CD8-positive, alpha-beta memory T cell (primary cell): ENCODE data around the gene PRLHR. TPM values are rescaled to one million over a fixed set of nuclear protein-coding genes. Genes with fewer than 3 reads are reported as not detected.
A peak's percentile ranks its signal among the peaks of the same experiment; 100 is the strongest.

Experiments
- CTCF ChIA-PET: fragments of 350-600 bp; sonication (Branson Sonifier 250); formaldehyde crosslinking; loops from one replicate; lab custom pipeline; 2021; ENCODE audit warnings: antibody characterized with exemption; lab: Charles Lee
- POLR2A ChIA-PET: fragments of 350-600 bp; sonication (Branson Sonifier 250); formaldehyde crosslinking; loops from one replicate; lab custom pipeline; 2021; ENCODE audit warnings: antibody characterized with exemption; lab: Charles Lee
- DNase-seq, 5 donors: peaks; one replicate each; pipeline versions ENCODE4 v3.0.0 to v3.0.0-alpha.2; 2020 to 2022; ENCODE audit warnings: mixed read lengths in 1 of 5
- H3K27ac ChIP-seq: one replicate; pipeline ENCODE4 v1.7.0; 2013; ENCODE audit warnings: low read depth, mild to moderate bottlenecking, low read length, moderate library complexity
- H3K27me3 ChIP-seq: 2 replicates; pipeline ENCODE4 v1.7.0; 2013; ENCODE audit warnings: low read length, mild to moderate bottlenecking; ENCODE audit not compliant: insufficient read depth, poor library complexity, severe bottlenecking
- H3K36me3 ChIP-seq: 2 replicates; pipeline ENCODE4 v1.7.0; 2013; ENCODE audit warnings: mild to moderate bottlenecking, low read length, moderate library complexity; ENCODE audit not compliant: insufficient read depth
- H3K4me1 ChIP-seq: 2 replicates; pipeline ENCODE4 v1.7.0; 2013; ENCODE audit warnings: mild to moderate bottlenecking, low read length, moderate library complexity; ENCODE audit not compliant: insufficient read depth
- H3K4me3 ChIP-seq: 2 replicates; pipeline ENCODE4 v1.7.0; 2013; ENCODE audit warnings: mild to moderate bottlenecking, low read length
- H3K9me3 ChIP-seq: 2 replicates; pipeline ENCODE4 v1.7.0; 2013; ENCODE audit warnings: mild to moderate bottlenecking, low read length
- H3K27ac Mint-ChIP-seq, 8 donors: one replicate each; pipeline ENCODE4 v1.8.0; 2020 to 2021; ENCODE audit warnings: mixed read lengths in 8 of 8, mild to moderate bottlenecking in 6 of 8, inconsistent platforms in 3 of 8, moderate library complexity in 3 of 8
- H3K27me3 Mint-ChIP-seq, 2 donors: one replicate each; pipeline ENCODE4 v1.8.0; 2020 to 2021; ENCODE audit warnings: mixed read lengths in 2 of 2, mild to moderate bottlenecking in 1 of 2, moderate library complexity in 1 of 2
- H3K36me3 Mint-ChIP-seq, 3 donors: one replicate each; pipeline ENCODE4 v1.8.0; 2020 to 2021; ENCODE audit warnings: mixed read lengths in 3 of 3, inconsistent platforms in 1 of 3, mild to moderate bottlenecking in 1 of 3
- H3K4me1 Mint-ChIP-seq, 3 donors: one replicate each; pipeline ENCODE4 v1.8.0; 2020 to 2021; ENCODE audit warnings: mixed read lengths in 3 of 3, inconsistent platforms in 1 of 3, mild to moderate bottlenecking in 1 of 3
- H3K4me3 Mint-ChIP-seq, 7 donors: one replicate each; pipeline ENCODE4 v1.8.0; 2020 to 2021; ENCODE audit warnings: mixed read lengths in 7 of 7, mild to moderate bottlenecking in 6 of 7, moderate library complexity in 4 of 7, inconsistent platforms in 2 of 7
- H3K9me3 Mint-ChIP-seq, 5 donors: one replicate each; pipeline ENCODE4 v1.8.0; 2020 to 2022; ENCODE audit warnings: mixed read lengths in 5 of 5, mild to moderate bottlenecking in 3 of 5, moderate library complexity in 2 of 5, inconsistent platforms in 1 of 5
- polyA plus RNA-seq: library from polyadenylated mRNA; unstranded; fragments of 300-500 nt; fragmentation: Illumina TruSeq; gene quantifications from one replicate; pipeline ENCODE4 v1.2.3, GENCODE V29; 2021
- total RNA-seq, 2 experiments: library from RNA; stranded (reverse); gene quantifications; one replicate each; pipeline ENCODE4 v1.2.3, GENCODE V29; 2021

PRLHR gene
- total and polyA plus RNA-seq, 3 experiments from 2014 or later: not detected

DNA sequence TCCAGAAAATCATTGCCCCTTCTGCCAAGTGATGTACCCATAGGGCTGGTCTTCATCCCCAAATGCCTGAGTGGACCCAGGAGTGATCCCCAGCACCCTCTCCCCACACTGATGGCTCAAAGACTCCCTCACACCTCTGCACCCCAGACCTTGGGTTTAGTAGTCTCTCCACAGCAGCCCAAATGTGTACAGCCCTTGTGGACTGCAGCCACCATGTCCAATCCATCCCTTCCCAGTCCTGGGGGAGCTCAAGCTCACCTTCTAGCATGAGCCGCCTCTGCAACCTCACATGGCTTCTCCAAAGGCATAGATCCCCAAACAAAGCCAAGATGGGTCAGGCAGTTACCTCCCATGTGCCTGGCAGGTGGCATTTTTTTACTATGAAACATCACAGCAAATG, 50.1 kb downstream of the PRLHR start:
- no peaks in the 10 kb centered on the region for H3K36me3 ChIP-seq
- no peak overlapping the region for H3K4me3 Mint-ChIP-seq
- H3K4me3 ChIP-seq: no peak overlapping the region
- no peak overlapping the region for H3K27ac ChIP-seq
- no peaks in the 10 kb centered on the region for H3K36me3 Mint-ChIP-seq
- peaks cover 3% of the 10 kb centered on the region for H3K27me3 ChIP-seq
- DNase-seq: no peak
- CTCF ChIA-PET: interaction anchor here (1.8 kb wide), 1 partner anchor 23 kb away, joined by 5 read pairs; no protein-coding TSS in a partner anchor
- H3K4me1 ChIP-seq: no peaks in the 10 kb centered on the region
- H3K9me3 Mint-ChIP-seq: no peaks in the 10 kb centered on the region
- H3K27ac Mint-ChIP-seq: no peak overlapping the region
- POLR2A ChIA-PET: no interaction called here
- no peaks in the 10 kb centered on the region for H3K4me1 Mint-ChIP-seq
- H3K9me3 ChIP-seq: no peaks in the 10 kb centered on the region
- H3K27me3 Mint-ChIP-seq: peaks cover 31 to 67% of the 10 kb centered on the region in 2 donors

DNA sequence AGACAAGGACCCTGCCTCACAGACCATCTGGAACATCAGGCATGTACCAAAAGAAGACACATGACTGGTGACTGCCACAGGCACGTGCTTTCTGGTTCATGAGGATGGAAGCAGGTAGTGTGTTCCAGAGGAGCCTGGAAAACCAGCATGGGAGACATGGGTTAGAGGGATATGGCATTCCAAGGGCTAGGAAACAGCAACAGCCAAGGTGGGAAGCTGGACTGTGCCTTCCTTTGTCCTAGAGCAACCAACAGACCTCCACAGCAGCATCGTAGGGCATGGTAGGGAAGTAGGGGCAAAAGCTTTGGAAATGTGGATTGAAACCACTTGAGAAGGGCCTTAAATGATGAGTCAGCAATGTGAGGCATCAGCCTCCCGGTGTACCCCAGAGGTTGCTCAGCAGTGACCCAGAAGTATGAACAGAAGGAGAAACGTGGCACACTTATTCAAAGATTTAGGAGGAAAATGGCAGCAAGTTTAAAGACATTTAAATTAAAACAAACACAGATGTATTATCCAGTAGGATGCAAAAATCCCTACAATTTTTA, 51.0 kb downstream of the PRLHR start:
- Mint-ChIP-seq H3K36me3 (no peaks in the 10 kb centered on the region), H3K4me1 (no peaks in the 10 kb centered on the region), H3K9me3 (no peaks in the 10 kb centered on the region), H3K27ac (no peak overlapping the region), H3K4me3 (no peak overlapping the region), H3K27me3 (peaks cover 26 to 69% of the 10 kb centered on the region in 2 donors)
- POLR2A ChIA-PET: no interaction called here
- DNase-seq: no peak
- H3K36me3 ChIP-seq: no peaks in the 10 kb centered on the region
- no peaks in the 10 kb centered on the region for H3K4me1 ChIP-seq
- H3K9me3 ChIP-seq: no peaks in the 10 kb centered on the region
- no peak overlapping the region for H3K4me3 ChIP-seq
- CTCF ChIA-PET: interaction anchor here (1.2 to 1.8 kb wide), 2 partner anchors 24 to 160 kb away, joined by 3 to 5 read pairs; no protein-coding TSS in a partner anchor
- no peak overlapping the region for H3K27ac ChIP-seq
- H3K27me3 ChIP-seq: peaks cover 3% of the 10 kb centered on the region

DNA sequence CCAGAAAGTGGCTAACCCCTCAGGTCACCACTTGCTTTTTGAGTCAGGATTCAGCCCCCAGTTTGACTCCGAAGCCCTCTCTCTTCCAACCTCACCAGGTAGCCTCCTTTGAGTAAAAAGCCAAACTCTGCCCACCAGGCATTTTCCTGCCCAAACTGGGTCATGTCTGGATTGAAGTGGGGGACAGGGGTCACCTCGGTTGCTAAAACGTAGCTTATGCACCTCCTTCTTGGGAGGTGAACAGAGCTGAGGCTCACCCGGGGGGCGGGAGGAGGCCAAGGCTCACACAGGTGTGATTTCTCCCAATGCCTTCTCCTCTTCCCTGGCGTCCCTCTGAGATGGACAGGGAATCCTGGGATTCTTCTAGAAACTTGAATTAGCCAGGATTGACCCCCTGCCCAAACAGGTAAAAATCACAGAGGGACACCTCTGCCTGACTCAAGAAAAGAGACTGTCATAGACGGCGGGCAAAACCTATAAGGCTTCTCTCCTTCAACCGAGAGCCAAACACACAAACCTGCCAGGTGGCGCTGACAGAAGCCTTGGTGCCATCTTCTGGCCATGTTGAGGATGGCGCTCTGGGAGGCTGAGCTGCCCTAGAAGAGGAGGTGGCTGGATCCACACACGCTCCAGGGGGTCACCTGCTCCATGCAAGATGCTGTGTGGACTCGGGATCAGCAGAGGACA, 51.6 kb downstream of the PRLHR start:
- H3K27ac ChIP-seq: no peak overlapping the region
- no peaks in the 10 kb centered on the region for H3K9me3 ChIP-seq
- ChIA-PET CTCF (interaction anchor here (1.2 to 1.8 kb wide), 2 partner anchors 25 to 161 kb away, joined by 3 to 5 read pairs; no protein-coding TSS in a partner anchor), POLR2A (no interaction called here)
- H3K36me3 ChIP-seq: no peaks in the 10 kb centered on the region
- no peaks in the 10 kb centered on the region for H3K4me1 Mint-ChIP-seq
- DNase-seq: peak in 2 of 5 donors; percentile 18 to 50
- H3K9me3 Mint-ChIP-seq: no peaks in the 10 kb centered on the region
- no peak overlapping the region for H3K4me3 ChIP-seq
- no peaks in the 10 kb centered on the region for H3K36me3 Mint-ChIP-seq
- H3K27ac Mint-ChIP-seq: no peak overlapping the region
- H3K4me1 ChIP-seq: no peaks in the 10 kb centered on the region
- H3K4me3 Mint-ChIP-seq: no peak overlapping the region
- peaks cover 28 to 72% of the 10 kb centered on the region in 2 donors for H3K27me3 Mint-ChIP-seq
- H3K27me3 ChIP-seq: peaks cover 3% of the 10 kb centered on the region

DNA sequence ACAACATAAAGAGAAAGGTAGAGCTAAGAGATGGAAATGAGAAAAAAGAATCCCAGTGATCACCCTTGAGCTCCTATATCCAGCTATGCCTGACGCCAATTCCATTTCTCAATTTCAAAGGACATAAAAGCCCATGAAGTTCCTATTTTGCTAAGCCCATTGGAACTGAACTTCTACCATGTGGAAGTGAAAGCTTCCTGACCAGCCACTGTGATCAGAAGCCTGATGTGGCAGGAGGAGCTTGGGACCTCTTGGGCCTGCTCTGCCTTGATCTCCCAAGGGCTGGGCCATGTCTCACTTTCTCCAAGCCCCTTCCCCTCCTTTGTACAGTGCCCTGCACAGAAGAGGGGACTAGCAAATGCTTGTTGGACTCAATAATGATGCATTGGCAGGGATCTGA, 52.7 kb downstream of the PRLHR start:
- Histone ChIP-seq H3K27ac (no peak overlapping the region), H3K36me3 (no peaks in the 10 kb centered on the region), H3K4me1 (no peaks in the 10 kb centered on the region), H3K4me3 (no peak overlapping the region), H3K9me3 (no peaks in the 10 kb centered on the region), H3K27me3 (peaks cover 3% of the 10 kb centered on the region)
- no peak for DNase-seq
- CTCF ChIA-PET: interaction anchor here (1.2 kb wide), 1 partner anchor 25 kb away, joined by 4 read pairs; no protein-coding TSS in a partner anchor
- POLR2A ChIA-PET: no interaction called here
- no peak overlapping the region for H3K4me3 Mint-ChIP-seq
- no peaks in the 10 kb centered on the region for H3K36me3 Mint-ChIP-seq
- no peaks in the 10 kb centered on the region for H3K4me1 Mint-ChIP-seq
- H3K27ac Mint-ChIP-seq: no peak overlapping the region
- H3K27me3 Mint-ChIP-seq: peaks cover 29 to 73% of the 10 kb centered on the region in 2 donors
- no peaks in the 10 kb centered on the region for H3K9me3 Mint-ChIP-seq

DNA sequence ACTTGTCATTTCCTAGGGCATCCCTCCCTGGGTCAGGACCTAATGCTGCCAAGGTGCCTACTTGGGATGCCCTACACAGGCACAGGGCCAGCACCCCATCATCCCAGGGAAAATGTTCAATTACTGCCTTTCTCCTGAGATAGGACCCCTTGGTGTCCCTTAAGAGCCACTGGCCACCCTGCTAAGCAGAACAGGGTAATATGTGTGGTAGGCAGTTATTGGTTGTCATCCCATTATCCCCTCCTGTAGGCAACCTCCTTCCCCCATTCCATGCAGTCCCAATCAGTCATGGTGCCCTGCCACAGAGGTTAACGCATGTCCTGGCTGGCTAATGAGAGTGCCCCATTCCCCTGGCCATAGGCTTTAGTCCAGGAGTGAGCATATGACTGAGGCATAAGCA, 53.2 kb downstream of the PRLHR start:
- no peaks in the 10 kb centered on the region for H3K9me3 ChIP-seq
- H3K4me1 Mint-ChIP-seq: no peaks in the 10 kb centered on the region
- CTCF ChIA-PET: interaction anchor here (1.2 kb wide), 1 partner anchor 25 kb away, joined by 4 read pairs; no protein-coding TSS in a partner anchor
- no peak for DNase-seq
- H3K9me3 Mint-ChIP-seq: no peaks in the 10 kb centered on the region
- no peaks in the 10 kb centered on the region for H3K36me3 ChIP-seq
- H3K27me3 Mint-ChIP-seq: peaks cover 29 to 72% of the 10 kb centered on the region in 2 donors
- H3K36me3 Mint-ChIP-seq: no peaks in the 10 kb centered on the region
- H3K4me3 Mint-ChIP-seq: no peak overlapping the region
- H3K4me3 ChIP-seq: no peak overlapping the region
- H3K27ac ChIP-seq: no peak overlapping the region
- H3K4me1 ChIP-seq: no peaks in the 10 kb centered on the region
- H3K27me3 ChIP-seq: peaks cover 3% of the 10 kb centered on the region
- no peak overlapping the region for H3K27ac Mint-ChIP-seq
- POLR2A ChIA-PET: no interaction called here

DNA sequence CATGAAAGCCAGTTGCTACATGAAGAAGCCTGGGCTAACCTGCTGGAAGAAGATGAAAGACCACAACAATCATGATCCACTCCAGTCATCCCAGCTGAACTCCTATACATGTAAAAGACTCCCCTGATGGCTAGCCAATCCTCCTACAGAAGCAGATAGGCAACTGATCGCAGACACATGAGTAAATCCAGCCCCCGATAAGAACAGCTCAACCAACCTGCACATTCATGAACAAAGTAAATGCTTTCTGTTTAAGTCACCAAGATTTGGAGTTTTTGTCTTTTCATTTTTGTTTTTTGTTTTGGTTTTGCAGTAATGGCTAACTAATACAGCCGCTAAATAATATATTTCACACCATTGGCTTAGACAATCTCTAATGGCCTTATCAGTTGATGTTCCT, 53.7 kb downstream of the PRLHR start:
- ChIA-PET CTCF (no interaction called here), POLR2A (no interaction called here)
- Histone ChIP-seq H3K4me1 (no peaks in the 10 kb centered on the region), H3K27me3 (peaks cover 3% of the 10 kb centered on the region), H3K9me3 (no peaks in the 10 kb centered on the region), H3K27ac (no peak overlapping the region), H3K4me3 (no peak overlapping the region), H3K36me3 (no peaks in the 10 kb centered on the region)
- peak overlapping the region in 1 of 8 donors; percentile 14 for H3K27ac Mint-ChIP-seq
- no peak overlapping the region for H3K4me3 Mint-ChIP-seq
- H3K36me3 Mint-ChIP-seq: no peaks in the 10 kb centered on the region
- peaks cover 29 to 70% of the 10 kb centered on the region in 2 donors for H3K27me3 Mint-ChIP-seq
- DNase-seq: no peak
- H3K4me1 Mint-ChIP-seq: no peaks in the 10 kb centered on the region
- no peaks in the 10 kb centered on the region for H3K9me3 Mint-ChIP-seq

Other genes starting within 250 kb of the PRLHR start
- gene CACUL1, start 159.3 kb upstream of the PRLHR start, total RNA-seq: 10 to 100 TPM; 29.0 to 31.3 TPM
- gene CACUL1, start 159.3 kb upstream of the PRLHR start, polyA plus RNA-seq: 39.2 TPM